ENCODE data around the gene MAEA. TPM values are rescaled to one million over a fixed set of nuclear protein-coding genes. Genes with fewer than 3 reads are reported as not detected.

Gene MAEA
- polyA plus RNA-seq, 2 of the 4 experiments (the other 2 are of a cell fraction), result 46.1 to 58.4 TPM

DNA sequence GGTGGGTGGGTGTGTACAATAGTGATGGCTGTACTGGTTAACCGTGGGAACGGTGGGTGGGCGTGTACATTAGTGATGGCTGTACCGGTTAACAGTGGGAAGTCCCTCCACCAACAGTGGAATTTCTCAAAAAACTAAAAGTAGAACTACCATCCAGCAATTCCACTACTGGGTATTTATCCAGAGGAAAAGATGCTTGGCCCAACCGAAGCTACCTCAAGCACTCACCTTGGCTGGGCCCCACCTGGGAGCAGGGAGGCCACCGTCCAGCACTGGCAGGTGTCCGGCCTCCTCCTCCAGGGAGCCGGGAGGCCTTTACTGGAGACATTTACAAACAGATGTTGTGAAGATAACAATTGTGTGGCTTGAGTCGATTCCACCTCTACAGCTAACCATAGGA lies 6.0 kb upstream of the MAEA start:
- WGBS (ENCODE audit: missing lambda C conversion rate), result 62% methylated on average over 9 of the region's 9 CpGs
- Histone ChIP-seq H3K4me3 (no peak overlapping the region), H3K4me2 (no peak overlapping the region), H3K4me1 (peaks cover 1% of the 10 kb centered on the region; the same call in 1 of the 3 replicates), H3K9me3 (no peaks in the 10 kb centered on the region; the same call in 2 of the 3 replicates), H3K27ac (no peak overlapping the region)
- ChIA-PET POLR2A (no interaction called here), CTCF (no interaction called here)
- FAIRE-seq (no peak), DNase-seq (ENCODE audit: low read depth in 1 of 2, low spot score in 1 of 2) (no peak), ATAC-seq (no peak)
- TF ChIP-seq CEBPB (IDR thresholded peaks at IDR 0.05), result no peak
- TF ChIP-seq, protein P1, sequence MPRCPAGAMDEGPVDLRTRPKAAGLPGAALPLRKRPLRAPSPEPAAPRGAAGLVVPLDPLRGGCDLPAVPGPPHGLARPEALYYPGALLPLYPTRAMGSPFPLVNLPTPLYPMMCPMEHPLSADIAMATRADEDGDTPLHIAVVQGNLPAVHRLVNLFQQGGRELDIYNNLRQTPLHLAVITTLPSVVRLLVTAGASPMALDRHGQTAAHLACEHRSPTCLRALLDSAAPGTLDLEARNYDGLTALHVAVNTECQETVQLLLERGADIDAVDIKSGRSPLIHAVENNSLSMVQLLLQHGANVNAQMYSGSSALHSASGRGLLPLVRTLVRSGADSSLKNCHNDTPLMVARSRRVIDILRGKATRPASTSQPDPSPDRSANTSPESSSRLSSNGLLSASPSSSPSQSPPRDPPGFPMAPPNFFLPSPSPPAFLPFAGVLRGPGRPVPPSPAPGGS (IDR thresholded peaks at IDR 0.05), result no peak
- no peak for TF ChIP-seq SREBF2 (IDR thresholded peaks at IDR 0.05)
- TF ChIP-seq RAD21 (conservative IDR thresholded peaks at IDR 0.05 in 1 of 2, IDR thresholded peaks at IDR 0.05 in 1 of 2), result no peak
- TF ChIP-seq MAZ (IDR thresholded peaks at IDR 0.05; ENCODE audit: borderline replicate concordance, low read depth, low read length), result no peak
- TF ChIP-seq, protein P2, sequence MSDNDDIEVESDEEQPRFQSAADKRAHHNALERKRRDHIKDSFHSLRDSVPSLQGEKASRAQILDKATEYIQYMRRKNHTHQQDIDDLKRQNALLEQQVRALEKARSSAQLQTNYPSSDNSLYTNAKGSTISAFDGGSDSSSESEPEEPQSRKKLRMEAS (IDR thresholded peaks at IDR 0.05), result no peak
- TF ChIP-seq HOXB13 (CRISPR knock-in tag; IDR thresholded peaks at IDR 0.05; ENCODE audit: low read depth), result no peak
- TF ChIP-seq JUNB (IDR thresholded peaks at IDR 0.05), result no peak
- TF ChIP-seq POLR2AphosphoS2 (conservative IDR thresholded peaks at IDR 0.05; ENCODE audit: low read length), result no peak

DNA sequence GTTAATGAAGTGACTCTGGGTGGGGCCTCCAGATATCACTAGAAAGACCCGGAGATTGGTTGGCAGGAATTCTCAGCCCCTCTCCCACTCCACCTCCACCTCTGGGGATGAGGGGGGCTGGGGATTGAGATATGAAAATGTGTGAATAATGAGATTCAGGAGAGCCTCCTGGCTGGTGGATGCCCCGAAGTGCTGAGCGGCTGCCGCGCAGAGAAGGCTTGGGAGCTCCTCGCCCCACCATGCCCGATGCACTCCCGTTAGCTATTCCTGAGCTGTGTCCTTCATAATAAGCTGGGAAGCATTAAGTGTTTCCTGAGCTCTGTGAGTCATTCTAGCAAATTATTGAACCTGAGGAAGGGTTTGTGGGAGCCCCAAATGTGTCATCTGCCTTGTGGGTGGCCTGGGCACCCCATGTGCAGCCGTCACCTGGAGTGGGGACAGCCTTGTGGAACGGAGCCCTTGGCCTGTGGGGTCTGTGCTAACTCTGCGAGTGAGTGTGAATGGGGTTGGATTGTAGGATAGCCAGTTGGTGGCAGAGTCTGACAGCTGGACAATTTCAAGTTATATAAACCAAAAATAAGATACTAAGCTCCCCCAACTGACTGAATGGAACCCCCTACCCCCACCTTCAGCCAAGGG lies 4.4 kb upstream of the MAEA start:
- Histone ChIP-seq H3K4me2 (no peak overlapping the region), H3K9me3 (no peaks in the 10 kb centered on the region; the same call in 2 of the 3 replicates), H3K4me1 (peaks cover 4% of the 10 kb centered on the region; the same call in 1 of the 3 replicates), H3K4me3 (no peak overlapping the region), H3K27ac (no peak overlapping the region)
- ChIA-PET POLR2A (no interaction called here), CTCF (interaction anchor here (0.8 to 1.0 kb wide), 3 partner anchors 10 to 39 kb away, joined by 3 to 4 read pairs (median 3); no protein-coding TSS in a partner anchor)
- ATAC-seq, result no peak
- 68% methylated on average over 10 of the region's 11 CpGs for WGBS (ENCODE audit: missing lambda C conversion rate)
- no peak for DNase-seq (ENCODE audit: low read depth in 1 of 2, low spot score in 1 of 2)
- FAIRE-seq, result no peak
- TF ChIP-seq, protein P3, sequence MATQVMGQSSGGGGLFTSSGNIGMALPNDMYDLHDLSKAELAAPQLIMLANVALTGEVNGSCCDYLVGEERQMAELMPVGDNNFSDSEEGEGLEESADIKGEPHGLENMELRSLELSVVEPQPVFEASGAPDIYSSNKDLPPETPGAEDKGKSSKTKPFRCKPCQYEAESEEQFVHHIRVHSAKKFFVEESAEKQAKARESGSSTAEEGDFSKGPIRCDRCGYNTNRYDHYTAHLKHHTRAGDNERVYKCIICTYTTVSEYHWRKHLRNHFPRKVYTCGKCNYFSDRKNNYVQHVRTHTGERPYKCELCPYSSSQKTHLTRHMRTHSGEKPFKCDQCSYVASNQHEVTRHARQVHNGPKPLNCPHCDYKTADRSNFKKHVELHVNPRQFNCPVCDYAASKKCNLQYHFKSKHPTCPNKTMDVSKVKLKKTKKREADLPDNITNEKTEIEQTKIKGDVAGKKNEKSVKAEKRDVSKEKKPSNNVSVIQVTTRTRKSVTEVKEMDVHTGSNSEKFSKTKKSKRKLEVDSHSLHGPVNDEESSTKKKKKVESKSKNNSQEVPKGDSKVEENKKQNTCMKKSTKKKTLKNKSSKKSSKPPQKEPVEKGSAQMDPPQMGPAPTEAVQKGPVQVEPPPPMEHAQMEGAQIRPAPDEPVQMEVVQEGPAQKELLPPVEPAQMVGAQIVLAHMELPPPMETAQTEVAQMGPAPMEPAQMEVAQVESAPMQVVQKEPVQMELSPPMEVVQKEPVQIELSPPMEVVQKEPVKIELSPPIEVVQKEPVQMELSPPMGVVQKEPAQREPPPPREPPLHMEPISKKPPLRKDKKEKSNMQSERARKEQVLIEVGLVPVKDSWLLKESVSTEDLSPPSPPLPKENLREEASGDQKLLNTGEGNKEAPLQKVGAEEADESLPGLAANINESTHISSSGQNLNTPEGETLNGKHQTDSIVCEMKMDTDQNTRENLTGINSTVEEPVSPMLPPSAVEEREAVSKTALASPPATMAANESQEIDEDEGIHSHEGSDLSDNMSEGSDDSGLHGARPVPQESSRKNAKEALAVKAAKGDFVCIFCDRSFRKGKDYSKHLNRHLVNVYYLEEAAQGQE (IDR thresholded peaks at IDR 0.05), result no peak
- TF ChIP-seq KDM1A (IDR thresholded peaks at IDR 0.05; ENCODE audit: low read depth) (no peak), NR3C1 (IDR thresholded peaks at IDR 0.05) (no peak), RNF2 (IDR thresholded peaks at IDR 0.05; ENCODE audit: borderline replicate concordance, low read depth) (no peak), POLR2A (IDR thresholded peaks at IDR 0.05; ENCODE audit: low read length) (no peak), ESRRA (IDR thresholded peaks at IDR 0.05; ENCODE audit: borderline replicate concordance, low read length) (no peak), HOXB13 (CRISPR knock-in tag; IDR thresholded peaks at IDR 0.05; ENCODE audit: low read depth) (no peak), CEBPB (IDR thresholded peaks at IDR 0.05) (no peak), RAD21 (conservative IDR thresholded peaks at IDR 0.05 in 1 of 2, IDR thresholded peaks at IDR 0.05 in 1 of 2) (no peak), GATA3 (IDR thresholded peaks at IDR 0.05; ENCODE audit: borderline replicate concordance) (no peak), TFCP2L1 (CRISPR knock-in tag; IDR thresholded peaks at IDR 0.05) (no peak), KDM5A (IDR thresholded peaks at IDR 0.05) (no peak), MAFK (IDR thresholded peaks at IDR 0.05; ENCODE audit: partially characterized antibody) (no peak), NFE2L2 (conservative IDR thresholded peaks at IDR 0.05; ENCODE audit: low read length) (no peak), POLR2AphosphoS2 (conservative IDR thresholded peaks at IDR 0.05; ENCODE audit: low read length) (no peak)
- TF ChIP-seq, protein P4, sequence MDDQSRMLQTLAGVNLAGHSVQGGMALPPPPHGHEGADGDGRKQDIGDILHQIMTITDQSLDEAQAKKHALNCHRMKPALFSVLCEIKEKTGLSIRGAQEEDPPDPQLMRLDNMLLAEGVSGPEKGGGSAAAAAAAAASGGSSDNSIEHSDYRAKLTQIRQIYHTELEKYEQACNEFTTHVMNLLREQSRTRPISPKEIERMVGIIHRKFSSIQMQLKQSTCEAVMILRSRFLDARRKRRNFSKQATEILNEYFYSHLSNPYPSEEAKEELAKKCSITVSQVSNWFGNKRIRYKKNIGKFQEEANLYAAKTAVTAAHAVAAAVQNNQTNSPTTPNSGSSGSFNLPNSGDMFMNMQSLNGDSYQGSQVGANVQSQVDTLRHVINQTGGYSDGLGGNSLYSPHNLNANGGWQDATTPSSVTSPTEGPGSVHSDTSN (IDR thresholded peaks at IDR 0.05), result no peak
- TF ChIP-seq, protein P1 (IDR thresholded peaks at IDR 0.05), result no peak
- TF ChIP-seq, protein P5, sequence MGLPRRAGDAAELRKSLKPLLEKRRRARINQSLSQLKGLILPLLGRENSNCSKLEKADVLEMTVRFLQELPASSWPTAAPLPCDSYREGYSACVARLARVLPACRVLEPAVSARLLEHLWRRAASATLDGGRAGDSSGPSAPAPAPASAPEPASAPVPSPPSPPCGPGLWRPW (IDR thresholded peaks at IDR 0.05), result no peak
- TF ChIP-seq, protein P6, sequence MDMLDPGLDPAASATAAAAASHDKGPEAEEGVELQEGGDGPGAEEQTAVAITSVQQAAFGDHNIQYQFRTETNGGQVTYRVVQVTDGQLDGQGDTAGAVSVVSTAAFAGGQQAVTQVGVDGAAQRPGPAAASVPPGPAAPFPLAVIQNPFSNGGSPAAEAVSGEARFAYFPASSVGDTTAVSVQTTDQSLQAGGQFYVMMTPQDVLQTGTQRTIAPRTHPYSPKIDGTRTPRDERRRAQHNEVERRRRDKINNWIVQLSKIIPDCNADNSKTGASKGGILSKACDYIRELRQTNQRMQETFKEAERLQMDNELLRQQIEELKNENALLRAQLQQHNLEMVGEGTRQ (IDR thresholded peaks at IDR 0.05), result no peak

Measured in A549 (cell line).